ENCODE results near the gene CYTH3. TPM values are rescaled to one million over a fixed set of nuclear protein-coding genes. Genes with fewer than 3 reads are reported as not detected.

The CYTH3 gene
- total and polyA plus RNA-seq, 3 donors from 2014 or later: 49.3 to 82.2 (median 65.5) TPM

GRCh38 chr7:6256677-6257535, 15.5 kb downstream of the CYTH3 start:
- no peak for TF ChIP-seq CTCF (IDR thresholded peaks at IDR 0.05)
- WGBS, 2 donors: 61 to 65% methylated on average over 9 of the region's 9 CpGs

GRCh38 chr7:6256109-6256483, 16.3 kb downstream of the CYTH3 start:
- TF ChIP-seq POLR2A (IDR thresholded peaks at IDR 0.05) (no peak), CTCF (IDR thresholded peaks at IDR 0.05) (no peak)
- no peak for DNase-seq
- Histone ChIP-seq H3K27ac (no peak overlapping the region), H3K4me3 (no peak overlapping the region), H3K9me3 (no peaks in the 10 kb centered on the region), H3K36me3 (ENCODE audit: low read depth, missing control alignments) (no peaks in the 10 kb centered on the region), H3K4me1 (peaks cover 20% of the 10 kb centered on the region), H3K27me3 (no peaks in the 10 kb centered on the region)
- intact Hi-C loops (cut with DNase I; ENCODE audit: low total_unique reads): no loop called here
- 75 to 87% methylated on average over 4 to 5 of the region's 5 CpGs for WGBS, 2 donors

More at GRCh38 chr7:6256677-6257535, 15.5 kb downstream of the CYTH3 start:
- intact Hi-C loops (cut with DNase I; ENCODE audit: low total_unique reads): no loop called here
- no peaks in the 10 kb centered on the region for H3K9me3 ChIP-seq
- no peaks in the 10 kb centered on the region for H3K36me3 ChIP-seq (ENCODE audit: low read depth, missing control alignments)
- peaks cover 22% of the 10 kb centered on the region for H3K4me1 ChIP-seq
- no peak for DNase-seq
- H3K4me3 ChIP-seq: no peak overlapping the region
- H3K27ac ChIP-seq: no peak overlapping the region
- no peaks in the 10 kb centered on the region for H3K27me3 ChIP-seq

- H3K27me3 ChIP-seq: no peaks in the 10 kb centered on the region
- H3K4me1 ChIP-seq: peaks cover 9% of the 10 kb centered on the region
- WGBS, 2 donors: 87 to 88% methylated on average over 4 of the region's 4 CpGs
- intact Hi-C loops (cut with DNase I; ENCODE audit: low total_unique reads): no loop called here
- no peaks in the 10 kb centered on the region for H3K9me3 ChIP-seq
- no peak overlapping the region for H3K27ac ChIP-seq
- H3K36me3 ChIP-seq (ENCODE audit: low read depth, missing control alignments): no peaks in the 10 kb centered on the region
- no peak for TF ChIP-seq CTCF (IDR thresholded peaks at IDR 0.05)
- no peak for TF ChIP-seq POLR2A (IDR thresholded peaks at IDR 0.05)
- DNase-seq: no peak
- no peak overlapping the region for H3K4me3 ChIP-seq
These were observed 17.6 kb downstream of the CYTH3 start for GRCh38 chr7:6254866-6255265.

GRCh38 chr7:6252748-6253147, 19.7 kb downstream of the CYTH3 start:
- Histone ChIP-seq H3K27ac (no peak overlapping the region), H3K4me1 (peaks cover 9% of the 10 kb centered on the region), H3K27me3 (no peaks in the 10 kb centered on the region), H3K9me3 (no peaks in the 10 kb centered on the region), H3K4me3 (no peak overlapping the region), H3K36me3 (ENCODE audit: low read depth, missing control alignments) (no peaks in the 10 kb centered on the region)
- WGBS, 2 donors: 62 to 71% methylated on average over 2 of the region's 2 CpGs
- no peak for DNase-seq
- no peak for TF ChIP-seq CTCF (IDR thresholded peaks at IDR 0.05)
- no peak for TF ChIP-seq POLR2A (IDR thresholded peaks at IDR 0.05)
- intact Hi-C loops (cut with DNase I; ENCODE audit: low total_unique reads): no loop called here

GRCh38 chr7:6252341-6252746, 20.1 kb downstream of the CYTH3 start:
- WGBS, 2 donors: 68 to 73% methylated on average over 5 of the region's 5 CpGs
- H3K36me3 ChIP-seq (ENCODE audit: low read depth, missing control alignments): no peaks in the 10 kb centered on the region
- no peak overlapping the region for H3K27ac ChIP-seq
- no peaks in the 10 kb centered on the region for H3K27me3 ChIP-seq
- intact Hi-C loops (cut with DNase I; ENCODE audit: low total_unique reads): no loop called here
- peaks cover 9% of the 10 kb centered on the region for H3K4me1 ChIP-seq
- DNase-seq: no peak
- no peak overlapping the region for H3K4me3 ChIP-seq
- no peaks in the 10 kb centered on the region for H3K9me3 ChIP-seq
- TF ChIP-seq POLR2A (IDR thresholded peaks at IDR 0.05): no peak
- no peak for TF ChIP-seq CTCF (IDR thresholded peaks at IDR 0.05)
